NCI-H187 treated with DMSO at 0.1 percent for 48 hours (cell line): ENCODE data around the gene CHCHD2.
"Not testable (repeated sequence)": the region's sequence is repeated elsewhere in the genome, so short reads cannot be mapped to it uniquely, and the experiment has no call there.

Experiments used
- DNase-seq: peaks from one replicate; lab custom pipeline; 2025; lab: John Stamatoyannopoulos, UW

Gene CHCHD2

GRCh38 chr7:56106108-56107073 is at the start of gene CHCHD2:
Gene CHCHD2, minus strand, starts transcription at chr7:56106476. Its CDS starts 63 bp downstream, at chr7:56106413.
- peak; percentile 91 for DNase-seq

- not testable (repeated sequence) for DNase-seq
These were observed 24.8 kb upstream of the CHCHD2 start for GRCh38 chr7:56131062-56131461.

- DNase-seq, result no peak
These were observed 21.1 kb upstream of the CHCHD2 start for GRCh38 chr7:56127241-56127975.

GRCh38 chr7:56125831-56126230 is 19.6 kb upstream of the CHCHD2 start:
- DNase-seq, result no peak

GRCh38 chr7:56124981-56125380 is 18.7 kb upstream of the CHCHD2 start:
- no peak for DNase-seq

- no peak for DNase-seq
These were observed 15.2 kb upstream of the CHCHD2 start for GRCh38 chr7:56121440-56121839.

- no peak for DNase-seq
These were observed 9.7 kb upstream of the CHCHD2 start, which contains the start of gene NUPR2 for GRCh38 chr7:56115852-56116538. Gene NUPR2, minus strand, starts transcription at chr7:56116417. Its CDS starts 103 bp downstream, at chr7:56116314.

GRCh38 chr7:56112244-56112643 is 6.0 kb upstream of the CHCHD2 start:
- DNase-seq, result not testable (repeated sequence)

- DNase-seq, result no peak
These were observed 4.3 kb upstream of the CHCHD2 start for GRCh38 chr7:56110611-56111010.

- DNase-seq, result no peak
These were observed 1.6 kb upstream of the CHCHD2 start for GRCh38 chr7:56107954-56108258.

- DNase-seq, result no peak
These were observed 768 bp downstream of the CHCHD2 start for GRCh38 chr7:56105508-56105907.

- DNase-seq, result not testable (repeated sequence)
These were observed 2.1 kb downstream of the CHCHD2 start for GRCh38 chr7:56104138-56104537.

- DNase-seq, result no peak
These were observed 6.6 kb downstream of the CHCHD2 start for GRCh38 chr7:56099653-56100052.

GRCh38 chr7:56098187-56099008 is 7.9 kb downstream of the CHCHD2 start:
- DNase-seq, result not testable (repeated sequence)

- no peak for DNase-seq
These were observed 8.6 kb downstream of the CHCHD2 start for GRCh38 chr7:56097700-56098099.

GRCh38 chr7:56092789-56093531 is 13.3 kb downstream of the CHCHD2 start, which contains the start of gene PHKG1:
Gene PHKG1, minus strand, starts transcription at chr7:56092952. Its CDS starts 4,011 bp downstream, at chr7:56088941.
- DNase-seq, result no peak

- not testable (repeated sequence) for DNase-seq
These were observed 13.9 kb downstream of the CHCHD2 start for GRCh38 chr7:56092388-56092787.

GRCh38 chr7:56091591-56091990 is 14.7 kb downstream of the CHCHD2 start:
- no peak for DNase-seq

GRCh38 chr7:56087445-56087844 is 18.8 kb downstream of the CHCHD2 start:
- no peak for DNase-seq

GRCh38 chr7:56086761-56087160 is 19.5 kb downstream of the CHCHD2 start:
- no peak for DNase-seq
